Measurements from ENCODE around the gene CYP17A1. TPM values are rescaled to one million over a fixed set of nuclear protein-coding genes. Genes with fewer than 3 reads are reported as not detected.

The CYP17A1 gene
- total RNA-seq, 1 donor from 2014 or later, result not detected

GRCh38 chr10:102868911-102869257, 31.7 kb upstream of the CYP17A1 start:
- no peaks in the 10 kb centered on the region for H3K79me2 ChIP-seq (ENCODE audit: low read depth)

GRCh38 chr10:102865620-102866019, 28.4 kb upstream of the CYP17A1 start:
- Histone ChIP-seq H3K4me2 (no peak overlapping the region), H3K9ac (no peak overlapping the region), H3K9me3 (ENCODE audit: low read depth) (no peaks in the 10 kb centered on the region), H3K36me3 (no peaks in the 10 kb centered on the region), H3K4me3 (no peak overlapping the region), H3K79me2 (ENCODE audit: low read depth) (no peaks in the 10 kb centered on the region), H3K4me1 (peaks cover 15% of the 10 kb centered on the region), H3K27ac (no peak overlapping the region), H3F3A (ENCODE audit: low read depth) (peaks cover 20% of the 10 kb centered on the region), H2AFZ (replicated peaks) (no peak overlapping the region), H3K27me3 (no peaks in the 10 kb centered on the region), H4K20me1 (ENCODE audit: low read depth) (no peaks in the 10 kb centered on the region)
- Mint-ChIP-seq H3K27me3 (ENCODE audit: insufficient read depth, low read depth) (peaks cover 2% of the 10 kb centered on the region), H3K9me3 (no peaks in the 10 kb centered on the region), H3K4me1 (peaks cover 16% of the 10 kb centered on the region), H3K36me3 (peaks cover 3% of the 10 kb centered on the region), H3K27ac (no peak overlapping the region), H3K4me3 (no peak overlapping the region)
- TF ChIP-seq EZH2phosphoT487 (IDR thresholded peaks at IDR 0.05) (no peak), EZH2 (IDR thresholded peaks at IDR 0.05) (no peak), CTCF (IDR thresholded peaks at IDR 0.05) (no peak)
- no peak for DNase-seq (ENCODE audit: low spot score)

More at GRCh38 chr10:102868911-102869257, 31.7 kb upstream of the CYP17A1 start:
- no peaks in the 10 kb centered on the region for H4K20me1 ChIP-seq (ENCODE audit: low read depth)
- peak overlapping the region; percentile 58 for H3K4me3 ChIP-seq
- peak overlapping the region; percentile 83 for H3K4me2 ChIP-seq
- H2AFZ ChIP-seq (replicated peaks), result peak overlapping the region; percentile 92
- no peaks in the 10 kb centered on the region for H3K9me3 Mint-ChIP-seq
- H3K36me3 Mint-ChIP-seq, result peaks cover 4% of the 10 kb centered on the region
- TF ChIP-seq CTCF (IDR thresholded peaks at IDR 0.05) (no peak), EZH2phosphoT487 (IDR thresholded peaks at IDR 0.05) (no peak), EZH2 (IDR thresholded peaks at IDR 0.05) (no peak)
- peaks cover 15% of the 10 kb centered on the region for H3K4me1 ChIP-seq
- H3K36me3 ChIP-seq, result no peaks in the 10 kb centered on the region
- H3K27ac Mint-ChIP-seq, result peak overlapping the region; percentile 80
- DNase-seq (ENCODE audit: low spot score), result no peak
- H3K27me3 Mint-ChIP-seq (ENCODE audit: insufficient read depth, low read depth), result peaks cover 5% of the 10 kb centered on the region
- H3K27me3 ChIP-seq, result no peaks in the 10 kb centered on the region
- no peaks in the 10 kb centered on the region for H3K9me3 ChIP-seq (ENCODE audit: low read depth)
- no peak overlapping the region for H3K27ac ChIP-seq
- H3K9ac ChIP-seq, result no peak overlapping the region
- H3F3A ChIP-seq (ENCODE audit: low read depth), result peaks cover 20% of the 10 kb centered on the region
- peak overlapping the region; percentile 83 for H3K4me3 Mint-ChIP-seq
- H3K4me1 Mint-ChIP-seq, result peaks cover 19% of the 10 kb centered on the region

GRCh38 chr10:102863660-102864059, 26.4 kb upstream of the CYP17A1 start:
- no peak for TF ChIP-seq CTCF (IDR thresholded peaks at IDR 0.05)
- no peak for TF ChIP-seq EZH2phosphoT487 (IDR thresholded peaks at IDR 0.05)
- no peak for TF ChIP-seq EZH2 (IDR thresholded peaks at IDR 0.05)
- peaks cover 7% of the 10 kb centered on the region for H3K36me3 Mint-ChIP-seq
- no peak overlapping the region for H3K27ac Mint-ChIP-seq
- H3K9me3 Mint-ChIP-seq, result no peaks in the 10 kb centered on the region
- H3K79me2 ChIP-seq (ENCODE audit: low read depth), result no peaks in the 10 kb centered on the region
- H4K20me1 ChIP-seq (ENCODE audit: low read depth), result no peaks in the 10 kb centered on the region
- no peak overlapping the region for H2AFZ ChIP-seq (replicated peaks)
- no peaks in the 10 kb centered on the region for H3K27me3 ChIP-seq
- no peaks in the 10 kb centered on the region for H3K27me3 Mint-ChIP-seq (ENCODE audit: insufficient read depth, low read depth)
- no peaks in the 10 kb centered on the region for H3K9me3 ChIP-seq (ENCODE audit: low read depth)
- DNase-seq (ENCODE audit: low spot score), result no peak
- no peak overlapping the region for H3K4me3 ChIP-seq
- H3K4me3 Mint-ChIP-seq, result no peak overlapping the region
- peaks cover 4% of the 10 kb centered on the region for H3F3A ChIP-seq (ENCODE audit: low read depth)
- no peak overlapping the region for H3K4me2 ChIP-seq
- H3K4me1 ChIP-seq, result peaks cover 1% of the 10 kb centered on the region
- H3K9ac ChIP-seq, result no peak overlapping the region
- H3K36me3 ChIP-seq, result no peaks in the 10 kb centered on the region
- H3K27ac ChIP-seq, result no peak overlapping the region
- H3K4me1 Mint-ChIP-seq, result peaks cover under 1% of the 10 kb centered on the region
